NCI-H146 (cell line): ENCODE data around the gene MCUR1.
"Not testable (repeated sequence)": the region's sequence is repeated elsewhere in the genome, so short reads cannot be mapped to it uniquely, and the experiment has no call there.

Experiments used
- DNase-seq: peaks from one replicate; lab custom pipeline; 2025; lab: John Stamatoyannopoulos, UW

Gene MCUR1

GRCh38 chr6:13776602-13777001 lies 37.8 kb downstream of the MCUR1 start:
- DNase-seq: no peak

- DNase-seq: not testable (repeated sequence)
These were observed 38.9 kb downstream of the MCUR1 start for GRCh38 chr6:13775466-13775865.

- DNase-seq: not testable (repeated sequence)
These were observed 41.9 kb downstream of the MCUR1 start for GRCh38 chr6:13772358-13773030.

GRCh38 chr6:13769655-13770053 lies 44.7 kb downstream of the MCUR1 start:
- no peak for DNase-seq

GRCh38 chr6:13769034-13769654 lies 45.2 kb downstream of the MCUR1 start:
- DNase-seq: no peak

GRCh38 chr6:13767121-13767808 lies 47.1 kb downstream of the MCUR1 start:
- DNase-seq: no peak

GRCh38 chr6:13766201-13766634 lies 48.1 kb downstream of the MCUR1 start:
- DNase-seq: peak; percentile 58

- DNase-seq: peak; percentile 56
These were observed 48.8 kb downstream of the MCUR1 start for GRCh38 chr6:13765570-13765969.

GRCh38 chr6:13764996-13765395 lies 49.4 kb downstream of the MCUR1 start:
- DNase-seq: no peak

- no peak for DNase-seq
These were observed 50.5 kb downstream of the MCUR1 start for GRCh38 chr6:13763740-13764381.

- DNase-seq: no peak
These were observed 51.5 kb downstream of the MCUR1 start for GRCh38 chr6:13762611-13763441.

- DNase-seq: no peak
These were observed 52.9 kb downstream of the MCUR1 start for GRCh38 chr6:13761361-13762036.

GRCh38 chr6:13760307-13761304 lies 53.8 kb downstream of the MCUR1 start:
- no peak for DNase-seq

GRCh38 chr6:13759025-13759424 lies 55.3 kb downstream of the MCUR1 start:
- DNase-seq: no peak

GRCh38 chr6:13754644-13755043 lies 59.7 kb downstream of the MCUR1 start:
- no peak for DNase-seq

- no peak for DNase-seq
These were observed 70.6 kb downstream of the MCUR1 start for GRCh38 chr6:13743736-13744127.

- no peak for DNase-seq
These were observed 71.2 kb downstream of the MCUR1 start for GRCh38 chr6:13742961-13743735.

GRCh38 chr6:13741365-13741764 lies 73.0 kb downstream of the MCUR1 start:
- DNase-seq: no peak
